Measurements from ENCODE around the gene NLK.
"Not testable (repeated sequence)": the region's sequence is repeated elsewhere in the genome, so short reads cannot be mapped to it uniquely, and the experiment has no call there.

- TF ChIP-seq CTCF, EP300 (IDR thresholded peaks at IDR 0.05): not testable (repeated sequence)
Measured at GRCh38 chr17:28230607-28231006, 188.1 kb downstream of the NLK start.

All from tibial nerve (tissue), 4 donors.